Astrocyte (in vitro differentiated cells and primary cell): ENCODE data around the gene SMARCA4. TPM values are rescaled to one million over a fixed set of nuclear protein-coding genes. Genes with fewer than 3 reads are reported as not detected.

ENCODE experiments used
- DNase-seq: peaks from one replicate; pipeline ENCODE4 v3.0.0-alpha.2; 2010; ENCODE audit warnings: low read depth
- FAIRE-seq: peaks from 2 replicates; lab custom pipeline; 2011; peaks lifted over from hg19 to GRCh38; lab: Jason Lieb, UNC
- H2AFZ ChIP-seq: 2 replicates; pipeline ENCODE4 v1.6.0; 2012; ENCODE audit warnings: low read depth, low read length, inconsistent platforms
- H3K27ac ChIP-seq: 2 replicates; pipeline ENCODE4 v1.5.1; 2011; ENCODE audit warnings: low read depth, low read length, inconsistent platforms
- H3K27me3 ChIP-seq: 2 replicates; pipeline ENCODE4 v1.6.0; 2011; ENCODE audit warnings: low read length, inconsistent platforms; ENCODE audit not compliant: insufficient read depth
- H3K36me3 ChIP-seq: 2 replicates; pipeline ENCODE4 v1.5.1; 2011; ENCODE audit warnings: low read length, inconsistent platforms; ENCODE audit not compliant: insufficient read depth
- H3K4me1 ChIP-seq: 2 replicates; pipeline ENCODE4 v1.5.1; 2011; ENCODE audit warnings: low read length, inconsistent platforms; ENCODE audit not compliant: insufficient read depth
- H3K4me2 ChIP-seq: 2 replicates; pipeline ENCODE4 v1.6.0; 2012; ENCODE audit warnings: low read length, inconsistent platforms
- H3K4me3 ChIP-seq: 2 replicates; pipeline ENCODE4 v1.5.1; 2011; ENCODE audit warnings: low read depth, mild to moderate bottlenecking, low read length, inconsistent platforms; ENCODE audit not compliant: insufficient read depth
- H3K79me2 ChIP-seq: 2 replicates; pipeline ENCODE4 v1.6.0; 2012; ENCODE audit warnings: mild to moderate bottlenecking, low read length, inconsistent platforms; ENCODE audit not compliant: insufficient read depth
- H3K9ac ChIP-seq: 2 replicates; pipeline ENCODE4 v1.6.0; 2012; ENCODE audit warnings: mild to moderate bottlenecking, low read length, inconsistent platforms
- H3K9me3 ChIP-seq: 2 replicates; pipeline ENCODE4 v1.5.1; 2012; ENCODE audit warnings: low read depth, mild to moderate bottlenecking, low read length, inconsistent platforms; ENCODE audit not compliant: insufficient read depth
- H4K20me1 ChIP-seq: 2 replicates; pipeline ENCODE4 v1.6.0; 2012; ENCODE audit warnings: low read length, inconsistent platforms; ENCODE audit not compliant: insufficient read depth
- H3K27ac Mint-ChIP-seq: one replicate; pipeline ENCODE4 v1.8.0; 2021; ENCODE audit warnings: mild to moderate bottlenecking, mixed read lengths; ENCODE audit not compliant: unreplicated experiment
- H3K27me3 Mint-ChIP-seq: one replicate; pipeline ENCODE4 v1.8.0; 2021; ENCODE audit warnings: low read depth, mixed read lengths; ENCODE audit not compliant: unreplicated experiment
- H3K36me3 Mint-ChIP-seq: one replicate; pipeline ENCODE4 v1.8.0; 2021; ENCODE audit warnings: low read depth, mixed read lengths; ENCODE audit not compliant: unreplicated experiment
- H3K4me1 Mint-ChIP-seq: one replicate; pipeline ENCODE4 v1.8.0; 2021; ENCODE audit warnings: low read depth, mixed read lengths; ENCODE audit not compliant: unreplicated experiment
- H3K4me3 Mint-ChIP-seq: one replicate; pipeline ENCODE4 v1.8.0; 2021; ENCODE audit warnings: mild to moderate bottlenecking, moderate library complexity, mixed read lengths; ENCODE audit not compliant: unreplicated experiment
- H3K9me3 Mint-ChIP-seq: one replicate; pipeline ENCODE4 v1.8.0; 2021; ENCODE audit warnings: mild to moderate bottlenecking, mixed read lengths; ENCODE audit not compliant: unreplicated experiment
- EZH2 ChIP-seq: IDR thresholded peaks from 2 replicates; pipeline ENCODE4 v1.6.1; 2012; ENCODE audit warnings: mild to moderate bottlenecking, low read length, inconsistent platforms; ENCODE audit not compliant: insufficient read depth
- total RNA-seq: library from RNA; stranded (reverse); gene quantifications from 2 replicates; pipeline ENCODE4 v1.2.1, GENCODE V29; 2021
- TF ChIP-seq, protein P1 (sequence below): IDR thresholded peaks from 2 replicates; pipeline ENCODE4 v1.5.1; 2011; ENCODE audit warnings: low read depth, mild to moderate bottlenecking, inconsistent platforms, low read length, moderate library complexity; ENCODE audit not compliant: insufficient read depth

Gene SMARCA4
- total RNA-seq, 1 donor from 2014 or later = 159 TPM

DNA sequence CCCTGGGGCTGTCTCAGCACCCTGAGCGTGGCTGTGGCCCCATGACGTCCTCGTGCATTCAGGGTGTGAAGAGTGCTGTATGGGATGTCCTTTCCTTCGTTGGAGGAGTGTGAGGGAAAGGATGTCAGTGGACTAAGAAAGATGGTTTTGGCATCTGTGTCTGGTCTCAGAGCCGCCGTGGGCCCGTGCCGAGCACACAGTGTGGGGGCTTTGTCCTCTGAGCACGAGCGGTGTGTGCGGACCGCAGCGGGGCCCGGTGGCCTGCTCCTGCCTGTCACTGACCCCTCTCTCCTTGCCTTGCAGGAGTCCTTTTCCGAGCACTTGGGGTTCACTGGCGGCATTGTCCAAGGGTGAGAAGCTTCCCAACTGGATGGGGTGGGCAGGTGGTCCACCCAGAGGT is 65.2 kb downstream of the SMARCA4 start:
- no peak for TF ChIP-seq EZH2
- TF ChIP-seq, protein P1, sequence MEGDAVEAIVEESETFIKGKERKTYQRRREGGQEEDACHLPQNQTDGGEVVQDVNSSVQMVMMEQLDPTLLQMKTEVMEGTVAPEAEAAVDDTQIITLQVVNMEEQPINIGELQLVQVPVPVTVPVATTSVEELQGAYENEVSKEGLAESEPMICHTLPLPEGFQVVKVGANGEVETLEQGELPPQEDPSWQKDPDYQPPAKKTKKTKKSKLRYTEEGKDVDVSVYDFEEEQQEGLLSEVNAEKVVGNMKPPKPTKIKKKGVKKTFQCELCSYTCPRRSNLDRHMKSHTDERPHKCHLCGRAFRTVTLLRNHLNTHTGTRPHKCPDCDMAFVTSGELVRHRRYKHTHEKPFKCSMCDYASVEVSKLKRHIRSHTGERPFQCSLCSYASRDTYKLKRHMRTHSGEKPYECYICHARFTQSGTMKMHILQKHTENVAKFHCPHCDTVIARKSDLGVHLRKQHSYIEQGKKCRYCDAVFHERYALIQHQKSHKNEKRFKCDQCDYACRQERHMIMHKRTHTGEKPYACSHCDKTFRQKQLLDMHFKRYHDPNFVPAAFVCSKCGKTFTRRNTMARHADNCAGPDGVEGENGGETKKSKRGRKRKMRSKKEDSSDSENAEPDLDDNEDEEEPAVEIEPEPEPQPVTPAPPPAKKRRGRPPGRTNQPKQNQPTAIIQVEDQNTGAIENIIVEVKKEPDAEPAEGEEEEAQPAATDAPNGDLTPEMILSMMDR = no peak
- Histone ChIP-seq H4K20me1 (peaks cover 40% of the 10 kb centered on the region), H3K79me2 (no peaks in the 10 kb centered on the region), H3K4me1 (no peaks in the 10 kb centered on the region), H2AFZ (no peak overlapping the region), H3K27ac (no peak overlapping the region), H3K4me2 (no peak overlapping the region), H3K36me3 (peaks cover 31% of the 10 kb centered on the region), H3K4me3 (no peak overlapping the region), H3K9me3 (no peaks in the 10 kb centered on the region), H3K27me3 (no peaks in the 10 kb centered on the region), H3K9ac (no peak overlapping the region)
- DNase-seq (no peak), FAIRE-seq (no peak)
- H3K9me3 Mint-ChIP-seq = no peaks in the 10 kb centered on the region
- no peak overlapping the region for H3K4me3 Mint-ChIP-seq
- no peak overlapping the region for H3K27ac Mint-ChIP-seq
- H3K4me1 Mint-ChIP-seq = no peaks in the 10 kb centered on the region
- no peaks in the 10 kb centered on the region for H3K27me3 Mint-ChIP-seq
- H3K36me3 Mint-ChIP-seq = peaks cover 11% of the 10 kb centered on the region

DNA sequence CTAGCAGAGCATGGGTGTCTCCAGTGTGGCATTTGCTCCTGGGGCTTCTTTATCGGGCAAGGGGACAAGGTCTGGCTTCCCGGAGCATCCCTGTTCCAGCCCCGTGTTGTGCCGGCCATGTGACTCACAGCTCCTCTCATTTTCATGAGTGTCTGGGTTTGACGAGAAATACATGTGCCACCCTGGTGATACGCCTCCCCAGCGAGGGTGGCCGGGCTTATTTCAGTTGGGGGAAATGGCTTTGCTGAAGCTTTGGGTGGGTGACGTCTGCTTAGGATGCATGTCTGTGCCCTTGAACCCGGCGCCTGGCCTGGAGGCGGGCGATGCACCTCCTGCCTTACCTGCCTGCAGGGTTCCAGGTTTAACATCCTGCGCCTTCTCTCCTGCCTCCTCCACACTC is 66.6 kb downstream of the SMARCA4 start:
- Histone ChIP-seq H3K27me3 (no peaks in the 10 kb centered on the region), H3K36me3 (peaks cover 31% of the 10 kb centered on the region), H4K20me1 (peaks cover 40% of the 10 kb centered on the region), H3K79me2 (no peaks in the 10 kb centered on the region), H3K27ac (no peak overlapping the region), H3K4me2 (no peak overlapping the region), H3K4me3 (no peak overlapping the region), H3K9ac (no peak overlapping the region), H3K4me1 (no peaks in the 10 kb centered on the region), H2AFZ (no peak overlapping the region), H3K9me3 (no peaks in the 10 kb centered on the region)
- FAIRE-seq (no peak), DNase-seq (no peak)
- peaks cover 9% of the 10 kb centered on the region for H3K36me3 Mint-ChIP-seq
- no peak for TF ChIP-seq EZH2
- TF ChIP-seq, protein P1 = no peak
- H3K4me1 Mint-ChIP-seq = no peaks in the 10 kb centered on the region
- H3K27me3 Mint-ChIP-seq = no peaks in the 10 kb centered on the region
- no peak overlapping the region for H3K4me3 Mint-ChIP-seq
- no peaks in the 10 kb centered on the region for H3K9me3 Mint-ChIP-seq
- no peak overlapping the region for H3K27ac Mint-ChIP-seq

DNA sequence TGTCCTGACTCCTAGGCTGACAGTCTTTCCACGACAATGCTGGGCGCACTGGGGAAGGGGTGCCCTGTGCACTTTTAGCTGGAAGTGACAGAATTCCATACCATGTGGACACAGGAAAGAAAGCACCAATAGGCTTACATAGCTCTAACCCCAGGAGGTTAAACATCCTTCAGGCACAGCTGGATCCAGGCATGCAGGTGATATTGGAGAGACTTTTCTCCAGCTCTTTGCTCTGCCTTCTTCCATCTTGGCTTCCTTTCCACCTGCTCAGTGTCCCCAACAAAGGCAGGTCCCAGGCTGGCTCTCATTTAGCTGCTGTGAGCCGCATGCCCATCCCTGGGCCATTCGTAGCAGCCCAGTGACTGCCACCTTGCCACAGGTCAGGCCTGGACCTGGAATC is 67.3 kb downstream of the SMARCA4 start:
- no peaks in the 10 kb centered on the region for H3K9me3 Mint-ChIP-seq
- DNase-seq (no peak), FAIRE-seq (no peak)
- no peak overlapping the region for H3K27ac ChIP-seq
- TF ChIP-seq, protein P1 = no peak
- TF ChIP-seq EZH2 = no peak
- H3K4me1 Mint-ChIP-seq = no peaks in the 10 kb centered on the region
- H2AFZ ChIP-seq = no peak overlapping the region
- H3K27me3 Mint-ChIP-seq = no peaks in the 10 kb centered on the region
- H3K4me1 ChIP-seq = no peaks in the 10 kb centered on the region
- peaks cover 39% of the 10 kb centered on the region for H4K20me1 ChIP-seq
- no peaks in the 10 kb centered on the region for H3K9me3 ChIP-seq
- no peak overlapping the region for H3K27ac Mint-ChIP-seq
- H3K4me2 ChIP-seq = no peak overlapping the region
- peaks cover 9% of the 10 kb centered on the region for H3K36me3 Mint-ChIP-seq
- H3K9ac ChIP-seq = no peak overlapping the region
- H3K36me3 ChIP-seq = peaks cover 33% of the 10 kb centered on the region
- no peaks in the 10 kb centered on the region for H3K79me2 ChIP-seq
- H3K4me3 Mint-ChIP-seq = no peak overlapping the region
- no peak overlapping the region for H3K4me3 ChIP-seq
- no peaks in the 10 kb centered on the region for H3K27me3 ChIP-seq
